TTC549 (cell line): Measurements from ENCODE around the gene ENTR1.
"Not testable (repeated sequence)": the region's sequence is repeated elsewhere in the genome, so short reads cannot be mapped to it uniquely, and the experiment has no call there.

Experiments
- FAIRE-seq: peaks from 2 replicates; lab custom pipeline; 2012; peaks lifted over from hg19 to GRCh38; lab: Jason Lieb, UNC

Gene ENTR1

DNA sequence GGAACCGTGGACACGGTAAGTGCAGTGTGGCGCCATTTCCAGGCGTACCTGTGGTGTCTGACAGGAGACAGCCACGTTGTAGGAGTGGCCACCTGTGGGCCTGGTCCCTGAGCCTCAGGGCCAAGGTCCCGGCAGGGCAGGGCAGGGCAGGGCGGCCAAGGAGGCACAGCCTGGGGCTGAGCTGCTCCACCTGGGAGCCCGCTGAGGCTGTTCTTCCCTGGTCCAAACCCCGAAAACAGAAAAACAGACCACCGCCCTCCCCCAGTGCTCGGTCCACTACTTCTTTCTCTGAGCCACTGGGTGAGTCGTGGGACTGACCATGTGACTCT lies 8.6 kb upstream of the ENTR1 start:
- FAIRE-seq, result no peak

DNA sequence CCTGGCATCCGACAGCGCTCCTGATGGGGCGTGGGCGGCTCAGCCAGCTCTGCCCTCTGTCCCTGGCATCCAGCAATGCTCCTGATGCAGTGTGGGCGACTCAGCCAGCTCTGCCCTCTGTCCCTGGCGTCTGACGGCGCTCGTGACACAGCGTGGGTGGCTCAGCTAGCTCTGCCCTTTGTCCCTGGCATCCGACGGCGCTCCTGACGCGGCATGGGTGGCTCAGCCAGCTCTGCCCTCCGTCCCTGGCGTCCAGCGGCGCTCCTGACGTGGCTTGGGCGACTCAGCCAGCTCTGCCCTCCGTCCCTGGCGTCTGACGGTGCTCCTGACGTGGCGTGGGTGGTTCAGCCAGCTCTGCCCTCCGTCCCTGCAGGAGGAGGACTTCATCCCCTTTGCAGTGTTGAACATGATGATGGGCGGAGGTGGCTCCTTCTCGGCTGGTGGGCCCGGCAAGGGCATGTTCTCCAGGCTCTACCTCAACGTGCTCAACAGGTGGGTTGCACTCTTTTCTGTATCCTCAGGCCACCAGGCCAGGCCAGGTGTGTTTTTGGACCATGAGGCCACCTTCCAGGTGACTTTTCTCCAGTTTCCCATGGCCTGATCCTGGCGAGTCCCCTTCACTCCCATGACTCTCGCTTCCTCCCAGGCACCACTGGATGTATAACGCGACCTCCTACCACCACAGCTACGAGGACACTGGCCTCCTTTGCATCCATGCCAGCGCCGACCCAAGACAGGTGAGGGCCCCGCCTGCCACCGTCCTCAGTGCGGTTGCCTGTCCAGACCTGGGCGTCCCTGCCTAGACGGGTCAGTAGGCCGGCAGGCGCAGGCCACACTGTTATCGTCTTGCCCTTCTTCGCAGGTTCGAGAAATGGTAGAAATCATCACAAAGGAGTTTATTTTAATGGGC lies 8.0 kb upstream of the ENTR1 start:
- FAIRE-seq, result no peak

DNA sequence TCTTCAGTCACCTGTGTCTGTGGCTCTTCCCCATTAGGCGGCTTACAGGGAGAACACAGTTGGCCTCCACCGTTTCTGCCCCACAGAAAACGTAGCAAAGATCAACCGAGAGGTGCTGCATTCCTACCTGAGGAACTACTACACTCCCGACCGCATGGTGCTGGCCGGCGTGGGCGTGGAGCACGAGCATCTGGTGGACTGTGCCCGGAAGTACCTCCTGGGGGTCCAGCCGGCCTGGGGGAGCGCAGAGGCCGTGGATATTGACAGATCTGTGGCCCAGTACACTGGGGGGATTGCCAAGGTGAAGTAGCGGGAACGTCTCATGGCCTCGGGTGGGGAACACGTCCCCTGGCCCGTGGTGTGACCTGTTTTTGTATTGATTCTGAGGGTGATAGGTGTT lies 6.5 kb upstream of the ENTR1 start:
- FAIRE-seq, result no peak

DNA sequence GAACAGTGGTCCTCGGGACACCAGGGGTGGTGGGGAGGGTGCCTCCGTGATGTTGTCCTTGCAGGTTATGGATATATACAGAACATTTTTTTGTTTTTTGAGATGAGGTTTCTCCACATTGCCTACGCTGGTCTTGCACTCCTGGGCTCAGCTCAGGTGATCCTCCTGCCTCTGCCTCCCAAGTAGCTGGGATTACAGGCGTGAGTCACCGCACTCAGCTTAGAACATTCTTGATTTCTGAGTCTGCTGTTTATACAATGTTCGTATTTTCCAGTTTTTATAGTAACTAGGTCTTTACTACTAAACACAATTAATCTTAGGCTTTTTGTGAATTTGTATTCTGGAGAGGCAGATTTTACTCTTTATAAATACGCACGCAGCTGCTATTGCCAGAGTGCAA lies 6.0 kb upstream of the ENTR1 start:
- no peak for FAIRE-seq

DNA sequence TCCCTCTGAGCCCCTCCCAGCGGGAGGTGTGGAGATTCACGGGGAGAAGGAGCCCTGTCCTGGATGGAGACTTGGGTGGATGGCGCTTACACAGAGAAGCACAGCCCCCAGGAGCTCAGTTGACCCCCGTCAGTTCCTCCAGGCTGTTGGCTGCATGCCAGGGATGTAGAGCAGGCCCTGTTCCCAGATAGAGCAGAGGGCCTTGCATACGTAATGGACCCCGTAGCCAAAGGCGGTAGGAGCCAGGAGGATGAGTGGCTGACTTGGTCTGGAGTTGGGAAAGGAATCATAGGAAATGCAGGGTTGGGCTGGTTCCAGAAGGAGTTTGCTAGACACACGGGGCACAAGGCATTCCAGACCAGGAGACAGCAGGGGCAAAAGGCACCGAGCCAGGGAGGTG lies 2.5 kb upstream of the ENTR1 start:
- FAIRE-seq, result no peak

DNA sequence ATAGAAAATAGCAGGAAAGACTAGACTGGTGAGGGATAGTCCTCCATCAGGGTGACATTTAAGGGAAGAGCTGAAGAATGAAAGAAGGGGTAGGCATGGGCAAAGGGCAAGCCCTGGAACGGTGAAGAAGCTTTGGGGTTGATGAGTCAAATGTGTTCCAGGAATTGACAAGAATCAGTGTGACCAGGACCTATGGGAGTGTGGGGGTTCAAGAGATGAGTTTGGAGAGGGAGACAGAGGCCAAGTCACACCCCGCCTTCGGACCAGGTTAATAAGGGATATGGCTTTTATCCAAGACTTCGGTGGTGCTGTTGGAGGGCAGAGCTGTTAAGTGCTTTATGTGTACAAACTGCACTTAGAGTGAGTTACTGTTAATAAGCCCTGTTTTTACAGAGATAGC lies 964 bp upstream of the ENTR1 start:
- FAIRE-seq, result no peak

DNA sequence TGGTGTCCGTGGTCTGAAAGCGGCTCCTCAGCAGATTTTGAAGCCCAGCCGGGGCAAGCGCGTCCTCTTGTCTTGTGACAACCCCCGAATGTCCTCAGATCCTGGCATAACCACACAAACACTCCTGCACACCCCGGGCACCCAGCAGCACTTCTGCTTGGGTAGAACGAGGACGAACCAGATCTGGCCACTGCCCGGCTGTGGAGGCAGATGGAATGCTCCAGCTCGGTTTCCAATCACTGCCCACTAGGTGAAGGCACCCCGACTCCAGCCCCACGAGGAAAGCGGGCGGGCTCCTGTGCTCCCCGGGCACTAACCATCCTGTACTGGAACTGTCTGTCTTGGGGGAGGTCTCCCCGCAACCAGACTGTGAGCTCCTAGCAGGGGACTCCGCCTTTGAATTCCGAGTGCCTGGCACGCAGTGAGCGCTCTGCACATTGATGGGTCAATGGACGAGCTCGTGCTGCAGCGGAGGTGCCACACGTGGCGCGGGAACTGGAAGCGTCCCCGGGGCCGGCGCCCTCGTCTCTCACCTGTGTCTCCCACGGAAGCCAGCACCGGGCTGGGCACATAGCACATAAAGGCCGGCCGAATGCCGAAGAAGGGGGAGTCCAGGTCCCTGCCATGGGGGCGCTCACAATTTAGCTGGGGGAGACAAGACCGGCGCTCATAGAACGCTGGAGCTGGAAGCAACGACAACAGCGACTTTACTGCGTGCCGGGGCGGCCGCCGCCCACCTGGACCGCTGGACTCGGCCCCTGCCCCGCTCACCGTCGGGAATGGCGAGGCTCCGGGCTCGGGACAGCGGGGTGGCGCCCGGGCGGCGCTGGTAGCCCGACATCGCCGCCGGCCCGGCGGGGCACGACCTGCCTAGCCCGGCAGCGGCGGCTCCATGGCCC lies 608 bp downstream of the ENTR1 start:
- no peak for FAIRE-seq

DNA sequence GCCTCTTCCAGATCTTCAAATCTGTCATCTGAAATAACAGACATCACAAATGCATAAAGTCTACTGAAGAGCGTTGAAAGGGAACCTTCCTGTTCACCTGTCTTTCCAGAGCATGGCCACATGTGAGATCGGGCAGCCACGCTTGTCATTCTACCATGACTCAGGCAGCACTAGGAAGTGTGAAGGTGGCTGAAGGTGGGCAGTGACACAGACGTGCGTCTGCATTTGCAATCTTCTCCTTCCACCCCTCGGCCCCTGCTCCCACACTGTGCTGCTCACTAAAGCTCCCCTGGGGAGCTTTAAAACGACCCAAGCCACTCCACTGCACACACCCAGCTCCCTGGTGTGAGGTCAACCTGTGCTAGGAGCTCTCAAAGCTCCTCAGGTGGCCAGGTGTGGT lies 2.5 kb downstream of the ENTR1 start:
- no peak for FAIRE-seq

DNA sequence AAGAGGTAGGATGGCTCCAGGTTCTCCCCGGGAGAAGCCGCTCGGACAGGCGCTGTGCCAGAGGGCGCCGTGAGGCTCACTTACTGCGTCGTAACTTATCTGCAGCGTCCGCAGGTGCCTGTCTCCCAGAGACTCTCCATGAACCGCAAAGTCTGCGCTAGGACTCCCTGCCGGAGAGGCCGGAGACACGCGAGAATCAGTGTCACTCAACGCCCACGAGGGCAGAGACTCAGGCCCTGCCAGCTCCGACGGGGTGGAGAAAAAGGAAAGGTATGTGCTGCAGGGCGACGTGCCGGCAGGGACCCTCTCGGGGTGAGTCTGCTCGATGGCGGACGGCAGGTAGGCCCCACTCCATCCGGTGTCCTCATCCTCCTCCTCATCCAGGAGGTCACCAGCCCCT lies 3.4 kb downstream of the ENTR1 start:
- not testable (repeated sequence) for FAIRE-seq

DNA sequence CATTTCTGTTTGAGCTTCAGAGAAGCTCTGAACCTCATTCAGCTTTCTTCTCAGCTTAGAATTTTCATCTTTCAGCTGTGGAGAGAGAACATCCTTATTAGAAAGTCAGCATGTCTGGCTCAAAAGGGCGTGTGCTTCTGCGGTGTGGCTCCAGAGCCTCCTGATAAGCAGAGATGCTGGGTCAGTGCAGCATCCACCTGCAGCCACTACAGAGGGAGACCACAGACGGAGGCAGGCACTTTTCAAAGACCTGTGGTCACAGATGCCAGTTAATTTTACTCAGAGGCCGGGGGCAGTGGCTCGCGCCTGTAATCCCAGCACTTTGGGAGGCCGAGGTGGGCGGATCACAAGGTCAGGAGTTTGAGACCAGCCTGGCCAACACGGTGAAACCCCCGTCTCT lies 4.5 kb downstream of the ENTR1 start:
- not testable (repeated sequence) for FAIRE-seq

DNA sequence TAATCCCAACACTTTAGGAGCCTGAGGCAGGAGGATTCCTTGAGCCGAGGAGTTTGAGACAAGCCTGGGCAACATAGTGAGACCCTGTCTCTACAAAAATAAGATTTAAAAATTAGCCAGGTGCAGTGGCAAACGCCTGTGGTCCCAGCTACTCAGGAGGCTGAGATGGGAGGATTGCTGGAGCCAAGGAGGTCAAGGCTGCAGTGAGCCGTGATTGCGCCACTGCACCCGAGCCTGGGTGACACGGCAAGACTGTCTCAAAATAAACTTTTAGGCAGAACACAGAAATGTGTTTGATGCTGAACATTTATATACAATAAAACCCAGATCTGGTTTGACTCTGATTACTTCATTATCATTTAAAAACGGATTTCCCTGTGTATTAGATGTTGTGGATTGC lies 4.9 kb downstream of the ENTR1 start:
- no peak for FAIRE-seq

DNA sequence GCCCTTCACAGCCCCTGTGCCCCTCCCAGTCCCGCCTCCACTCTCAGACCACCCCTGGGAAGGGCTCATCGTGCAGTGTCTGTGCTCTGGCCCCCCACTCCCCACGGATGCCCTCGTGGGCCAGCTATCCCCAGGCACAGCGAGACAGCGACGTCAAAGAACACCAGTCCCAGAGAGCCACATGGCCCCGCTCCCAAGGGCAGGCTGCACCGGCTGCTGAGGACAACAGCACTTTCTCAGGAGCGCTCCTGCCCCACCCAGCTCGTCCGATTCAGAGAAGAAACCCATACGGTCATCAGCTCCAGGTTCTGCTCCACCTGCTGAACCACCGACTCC lies 5.6 kb downstream of the ENTR1 start:
- no peak for FAIRE-seq

DNA sequence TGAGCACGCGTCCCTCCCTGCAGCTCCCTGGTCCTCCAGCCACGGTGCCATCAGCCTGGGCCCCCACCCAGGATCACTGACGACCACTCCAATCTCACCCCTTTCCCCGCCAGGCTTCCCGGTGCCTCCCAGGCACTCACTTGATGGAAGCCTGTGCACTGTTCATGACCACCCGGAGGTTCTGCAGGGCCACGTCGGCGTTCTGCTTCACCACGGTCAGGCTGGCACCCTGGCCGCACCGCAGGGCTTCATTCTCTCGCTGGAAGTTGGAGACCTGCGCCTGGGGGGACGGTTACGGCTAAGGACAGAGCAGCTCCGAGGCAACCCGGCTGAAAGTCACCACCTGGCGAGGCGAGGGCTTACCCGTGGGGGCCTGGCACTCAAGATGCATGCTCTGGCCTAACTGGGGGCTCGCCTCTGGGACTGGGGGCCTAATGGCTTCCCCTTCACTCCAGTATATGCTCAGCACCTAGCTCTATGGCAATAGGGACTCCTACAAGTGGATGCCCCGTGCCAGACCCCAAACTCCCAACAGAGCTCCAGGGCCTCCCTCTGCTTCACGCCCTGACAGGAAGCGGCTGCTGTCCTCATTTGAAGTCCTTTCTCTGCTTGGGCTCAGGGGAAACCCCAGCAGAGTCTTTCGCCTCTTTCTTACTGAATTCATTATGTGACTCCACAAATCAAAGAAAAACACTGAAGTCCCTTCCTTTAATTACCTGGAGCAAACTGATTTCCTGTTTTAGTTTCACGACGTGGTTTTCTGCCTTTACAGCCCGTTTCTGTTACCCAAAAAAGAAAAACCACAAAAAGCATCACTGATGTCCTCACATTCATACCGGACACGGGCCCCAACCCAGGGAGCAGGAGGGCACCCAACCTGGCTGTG lies 6.3 kb downstream of the ENTR1 start:
- no peak for FAIRE-seq

DNA sequence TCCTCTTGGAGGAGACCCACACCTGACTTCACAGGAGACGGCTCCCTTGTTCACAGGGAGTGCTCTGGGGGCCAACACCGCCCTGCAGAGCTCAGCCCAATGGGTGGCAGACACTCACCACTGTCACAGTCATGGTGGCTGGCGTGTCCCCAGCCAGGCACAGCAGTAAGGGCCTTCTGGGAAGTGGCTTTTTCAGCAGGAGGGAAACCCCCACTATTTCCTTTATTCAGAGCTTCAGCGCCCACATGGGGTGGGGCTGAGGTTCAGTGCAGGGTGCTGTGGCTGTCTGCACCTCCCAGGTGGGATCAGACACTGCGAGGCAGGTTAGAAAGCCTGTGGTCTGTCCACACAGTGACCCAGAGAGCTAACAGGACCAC lies 6.9 kb downstream of the ENTR1 start:
- no peak for FAIRE-seq

DNA sequence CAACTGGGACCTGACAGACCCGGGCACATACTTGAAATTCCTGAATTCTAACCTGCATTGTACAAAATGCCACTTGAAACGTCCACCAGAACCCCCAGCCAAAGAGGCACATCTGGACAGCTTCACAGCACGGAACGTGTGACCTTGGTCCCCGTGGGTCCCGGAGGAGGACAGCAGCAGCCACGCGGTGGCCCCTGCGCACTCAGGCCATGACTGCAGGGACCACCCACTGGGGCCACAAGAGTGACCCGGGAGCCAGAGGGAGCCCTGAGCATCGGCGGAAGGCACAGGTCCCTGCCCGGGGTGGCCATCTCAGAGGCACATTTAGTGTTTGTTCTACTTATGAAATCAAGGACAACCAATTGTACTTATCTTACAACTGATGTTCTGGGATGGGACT lies 8.3 kb downstream of the ENTR1 start:
- FAIRE-seq, result no peak

DNA sequence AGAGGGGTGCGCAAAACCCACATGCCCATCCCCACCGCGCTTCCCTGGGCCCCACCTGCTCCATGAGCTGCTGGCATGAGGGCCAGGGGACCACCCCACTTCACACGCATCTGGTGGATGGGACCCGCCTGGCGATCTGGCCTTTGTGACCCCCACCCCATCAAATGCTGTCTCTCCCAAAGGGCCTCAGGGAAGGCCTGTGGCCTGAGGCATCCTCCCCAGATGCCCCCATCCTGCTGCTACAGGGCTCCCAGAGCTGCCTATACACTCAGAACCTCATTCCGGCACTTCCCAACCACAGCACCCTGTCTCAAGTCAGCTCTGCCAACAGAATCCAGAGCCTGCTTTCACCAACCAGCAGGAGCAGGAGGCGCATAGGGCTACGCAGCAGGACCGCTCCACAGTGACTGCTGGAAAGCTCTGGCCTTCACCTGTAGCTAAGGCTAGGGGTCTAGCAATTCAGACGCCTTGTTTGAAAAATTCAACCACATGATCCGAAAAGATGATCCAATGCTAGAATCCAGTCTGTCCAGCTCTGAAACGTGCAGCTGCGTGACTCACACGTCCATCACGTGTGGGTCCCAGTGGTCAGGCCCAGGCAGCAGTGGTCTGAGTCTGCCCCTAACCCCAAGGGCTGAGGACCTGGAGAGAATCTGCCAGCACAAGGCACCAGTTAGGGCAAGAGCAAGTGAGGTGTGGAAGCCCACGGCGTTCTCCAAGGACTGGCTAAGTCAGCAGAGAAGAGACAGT lies 9.1 kb downstream of the ENTR1 start:
- no peak for FAIRE-seq

DNA sequence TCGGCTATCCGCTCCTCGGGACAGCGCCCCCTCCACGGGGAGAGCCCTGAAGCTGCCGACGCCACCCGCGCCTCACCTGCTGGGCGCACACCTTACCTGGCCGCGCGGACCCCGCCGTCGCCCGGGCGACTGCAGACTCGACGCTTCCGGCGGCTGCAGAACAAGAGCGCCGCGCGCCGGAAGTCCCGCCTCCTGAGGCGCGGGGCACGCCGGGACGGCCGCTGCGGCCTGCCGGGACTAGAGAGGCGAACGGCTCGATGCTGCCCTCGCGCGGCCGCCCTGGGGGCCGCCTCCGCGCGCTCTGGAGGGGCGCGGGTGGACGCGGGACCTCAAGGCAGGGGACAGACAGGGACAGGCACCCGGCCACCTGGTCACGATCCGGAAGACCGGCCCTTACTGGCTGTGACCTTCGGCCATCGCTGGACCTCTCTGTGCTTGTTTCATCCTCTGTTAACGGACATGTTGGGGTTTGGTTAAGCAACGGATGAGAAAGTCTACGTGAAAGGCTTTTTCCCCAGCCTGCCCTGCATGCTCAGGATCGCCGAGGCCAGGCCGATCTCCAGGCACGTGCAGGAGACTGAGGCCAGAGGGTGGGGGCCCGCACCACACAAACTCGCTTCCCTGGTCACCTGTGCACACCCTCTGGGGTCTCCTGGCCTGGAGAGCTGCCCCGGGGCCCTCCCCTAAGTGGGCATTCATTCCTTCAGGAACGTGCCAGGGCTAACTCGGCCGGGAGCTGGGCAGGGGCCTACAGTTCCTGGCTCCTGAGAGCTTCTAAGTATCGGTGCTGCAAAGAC lies 10.2 kb downstream of the ENTR1 start, which contains the start of gene SNAPC4:
Gene SNAPC4, minus strand, starts transcription at position 133 of the 797 bp plus-strand sequence. CDS start 1,742 bp downstream, outside the sequence.
- FAIRE-seq, result no peak

DNA sequence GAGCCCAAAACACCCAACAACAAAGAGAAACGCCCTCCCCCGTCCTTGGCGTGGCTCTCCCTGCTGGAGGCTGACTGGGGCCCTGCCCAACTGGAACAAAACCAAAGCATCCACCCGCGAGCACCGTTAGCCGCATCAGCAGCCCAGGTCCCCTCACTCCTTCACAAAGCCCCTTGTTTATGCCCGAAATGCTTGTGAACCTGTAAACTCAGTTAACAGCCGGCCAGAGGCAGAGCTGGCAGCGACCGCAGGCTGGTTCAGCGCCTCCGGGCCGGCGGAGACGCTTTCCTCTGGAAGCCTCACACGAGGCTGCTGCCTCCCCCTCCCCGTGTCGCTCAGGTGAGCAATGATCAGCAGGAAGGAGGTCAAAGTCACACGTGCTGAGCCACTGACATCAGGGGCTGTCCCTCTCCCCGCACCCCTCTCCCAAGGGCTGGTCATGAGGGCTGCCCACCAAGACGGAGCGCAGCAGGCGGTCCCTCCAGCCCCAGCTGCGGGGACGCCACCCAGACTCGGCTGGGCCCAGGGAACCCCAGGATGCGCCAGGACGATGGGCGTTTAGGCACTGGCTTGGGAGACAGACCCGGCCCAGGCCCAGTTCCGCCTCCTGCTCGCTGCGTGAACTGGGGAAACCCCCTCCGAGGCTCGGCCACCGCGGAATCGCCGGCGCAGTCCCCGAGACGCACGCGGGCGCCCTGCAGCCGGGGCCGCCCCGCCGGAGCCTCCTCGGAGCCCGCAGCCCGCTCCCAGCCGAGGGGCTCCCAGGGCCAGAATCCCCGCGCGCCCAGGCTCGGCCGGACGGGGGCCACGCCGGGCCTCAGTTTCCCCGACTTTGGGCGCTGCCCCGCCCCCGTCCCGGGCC lies 11.0 kb downstream of the ENTR1 start:
- FAIRE-seq, result no peak

DNA sequence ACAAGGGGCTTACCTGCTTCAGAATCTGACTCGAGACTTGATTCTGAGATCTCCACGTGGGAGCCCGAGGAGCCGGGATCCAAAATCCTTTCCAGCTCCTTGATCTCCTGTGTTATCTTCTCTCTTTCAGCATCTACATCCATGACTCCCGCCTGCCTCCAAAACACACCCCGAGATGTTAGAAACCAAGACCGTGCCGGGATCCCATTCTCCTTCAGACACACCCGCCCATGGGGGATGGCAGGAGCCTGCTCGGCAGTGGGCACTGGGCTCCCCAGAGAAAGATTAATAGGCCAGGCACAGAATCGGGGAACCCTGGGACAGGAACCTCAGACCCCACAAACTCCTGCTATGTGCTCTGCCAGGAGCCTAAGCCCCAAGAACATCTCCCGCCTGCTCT lies 12.1 kb downstream of the ENTR1 start:
- FAIRE-seq, result no peak

DNA sequence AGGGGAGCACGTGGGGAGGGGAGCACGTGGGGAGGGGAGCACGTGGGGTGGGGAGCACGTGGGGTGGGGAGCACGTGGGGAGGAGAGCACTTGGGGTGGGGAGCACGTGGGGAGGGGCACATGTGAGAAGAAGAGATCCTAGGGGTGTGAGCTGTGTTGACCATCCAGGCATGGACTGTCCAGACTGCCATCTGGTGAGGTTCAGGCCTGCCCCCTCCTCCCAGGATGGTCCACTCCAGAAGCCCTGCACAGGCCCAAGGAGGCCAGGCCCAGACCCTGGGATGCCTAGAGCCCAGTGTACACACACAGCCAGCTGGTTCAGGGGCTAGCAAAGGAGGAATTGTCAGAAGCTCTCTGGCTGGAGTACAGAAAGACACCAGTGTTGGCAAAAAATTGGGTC lies 12.8 kb downstream of the ENTR1 start:
- FAIRE-seq, result no peak
